Adrenal gland (tissue), 12 donors: Measurements from ENCODE around the gene PPP5C. TPM values are rescaled to one million over a fixed set of nuclear protein-coding genes. Genes with fewer than 3 reads are reported as not detected.

ENCODE experiments used
- DNase-seq, 7 donors: peaks; one replicate each; pipeline ENCODE4 v3.0.0-alpha.2; 2019 to 2020
- H3K27ac ChIP-seq, 5 donors: fragments of 200-600 bp; sonication (generic) in 4 of 5; 1 replicate in 3 of 5; 2 replicates in 2 of 5; pipeline versions ENCODE4 v1.5.1 to v1.8.0; 2016 to 2020; ENCODE audit warnings: mild to moderate bottlenecking in 1 of 5
- H3K27me3 ChIP-seq: fragments of 200-600 bp; 2 replicates; pipeline ENCODE4 v1.8.0; 2021
- H3K36me3 ChIP-seq, 2 donors: fragments of 200-600 bp; replicated peaks in 1 of 2; 1 replicate in 1 of 2; 2 replicates in 1 of 2; pipeline versions ENCODE4 v1.5.1 to v1.8.0; 2018 to 2022
- H3K4me1 ChIP-seq, 2 donors: fragments of 200-600 bp; replicated peaks in 1 of 2; 1 replicate in 1 of 2; 2 replicates in 1 of 2; pipeline versions ENCODE4 v1.5.1 to v1.8.0; 2018 to 2021
- H3K4me3 ChIP-seq, 4 donors: fragments of 200-600 bp; sonication (generic) in 3 of 4; one replicate each; pipeline ENCODE4 v1.5.1; 2016 to 2018
- H3K9me3 ChIP-seq, 3 donors: fragments of 200-600 bp; sonication (generic) in 1 of 3; replicated peaks in 1 of 3; 1 replicate in 2 of 3; 2 replicates in 1 of 3; pipeline versions ENCODE4 v1.5.1 to v1.8.0; 2016 to 2021
- CTCF ChIP-seq, 6 experiments: fragments of 450-650 bp in 4 of 6; fragments of 200-600 bp in 2 of 6; sonication (generic) in 1 of 6; IDR thresholded peaks; 1 replicate in 5 of 6; 2 replicates in 1 of 6; pipeline versions ENCODE4 v1.5.1 to v1.8.0; 2016 to 2021; ENCODE audit warnings: antibody characterized with exemption in 6 of 6, mild to moderate bottlenecking in 2 of 6, moderate library complexity in 1 of 6
- POLR2A ChIP-seq, 2 donors: fragments of 450-650 bp; IDR thresholded peaks; one replicate each; pipeline ENCODE4 v1.6.1; 2017; ENCODE audit warnings: antibody characterized with exemption in 2 of 2, mild to moderate bottlenecking in 2 of 2, moderate library complexity in 1 of 2
- WGBS, 4 donors: extraction: QIAGEN DNeasy Blood & Tissue Kit in 2 of 4; methylation state at CpG; one replicate each; pipeline versions ENCODE4 v1.1.5 to v1.1.7; 2013 to 2017; 5-methylcytosine and 5-hydroxymethylcytosine counted together
- intact Hi-C, 2 donors: fragments of 100-400 bp; cut with DNase I; formaldehyde crosslinking; loops; one replicate each; pipeline versions ENCODE4 v1.14.1 to v1.15.0; 2022 to 2023
- polyA plus RNA-seq, 3 donors: library from polyadenylated mRNA; stranded (reverse); fragments of 200-250 nt in 2 of 3; fragments of 350-450 nt in 1 of 3; fragmentation: Illumina TruSeq in 1 of 3; extraction: RNeasy Lipid Tissue Mini Kit (QIAGEN cat#74804) in 1 of 3; gene quantifications; one replicate each; pipeline ENCODE4 v1.2.3, GENCODE V29; 2013 to 2014
- total RNA-seq, 9 donors: library from RNA; depleted of rRNA in 4 of 9; stranded (reverse); fragments of >200 nt in 4 of 9; fragments of 120-200 nt in 1 of 9; fragmentation: NEBNext Ultra II Directional in 1 of 9; extraction: Animal tissue kit (Norgen Biotek cat#: 25700) in 1 of 9; gene quantifications; one replicate each; pipeline versions ENCODE4 v1.1.0 to v1.2.4, GENCODE V29; 2013 to 2023
- donor health status: healthy with polysubstance abuse.
- donor health status: Bipolar disorder and iron deficiency.
- donor health status: DM: yes; HTN: yes; CAD: no.
- donor health status: DM: no; HTN: no; CAD: no.
- donor health status: DM: no; HTN: no; CAD: no.
- donor health status: DM: yes; HTN: yes; CAD: no.

The PPP5C gene
- total and polyA plus RNA-seq, 12 donors: 42.3 to 135 (median 75.1) TPM

- TF ChIP-seq CTCF (IDR thresholded peaks at IDR 0.05) (no peak), POLR2A (IDR thresholded peaks at IDR 0.05) (no peak)
- intact Hi-C loops: no loop called here
- DNase-seq: peak in 2 of 7 donors; percentile 13 to 31
- Histone ChIP-seq H3K4me3 (no peak overlapping the region), H3K27ac (peak overlapping the region in 1 of 5 donors; percentile 55), H3K4me1 (peaks cover 0 to 23% of the 10 kb centered on the region in 2 donors), H3K9me3 (no peaks in the 10 kb centered on the region), H3K27me3 (no peaks in the 10 kb centered on the region), H3K36me3 (peaks cover 0 to 26% of the 10 kb centered on the region in 2 donors)
- 53 to 65% (median 60%) methylated on average over 7 of the region's 7 CpGs for WGBS, 4 donors
Measured at GRCh38 chr19:46357846-46358583, 11.1 kb downstream of the PPP5C start.

GRCh38 chr19:46361915-46362314 lies 15.0 kb downstream of the PPP5C start:
- intact Hi-C loops: no loop called here
- peaks cover 0 to 22% of the 10 kb centered on the region in 2 donors for H3K36me3 ChIP-seq
- WGBS, 4 donors: 57 to 70% (median 68%) methylated on average over 2 of the region's 2 CpGs

DNA sequence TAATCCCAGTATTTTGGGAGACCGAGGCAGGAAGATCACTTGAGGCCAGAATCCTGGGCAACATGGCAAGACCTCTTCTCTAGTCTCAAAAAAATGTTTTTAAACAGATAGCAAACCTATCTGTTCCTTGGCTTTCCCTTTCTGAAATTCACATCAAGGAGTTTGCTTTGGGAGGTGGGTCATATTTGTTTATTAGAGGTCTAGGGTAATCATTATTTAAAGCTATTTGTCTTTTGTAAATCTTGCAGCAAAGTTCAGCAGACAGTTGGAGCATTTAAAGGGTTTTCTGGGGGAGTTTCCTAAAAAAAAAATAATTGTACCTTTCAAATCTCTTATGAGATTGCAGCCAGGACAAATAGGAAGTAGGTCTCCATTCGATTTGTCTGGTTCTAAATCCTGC lies 17.5 kb downstream of the PPP5C start:
- TF ChIP-seq CTCF (IDR thresholded peaks at IDR 0.05) (no peak), POLR2A (IDR thresholded peaks at IDR 0.05) (no peak)
- WGBS, 4 donors: 89 to 97% (median 95%) methylated on average over 2 of the region's 2 CpGs
- intact Hi-C loops: no loop called here
- Histone ChIP-seq H3K27ac (no peak overlapping the region), H3K27me3 (no peaks in the 10 kb centered on the region), H3K9me3 (no peaks in the 10 kb centered on the region), H3K4me3 (no peak overlapping the region), H3K4me1 (no peaks in the 10 kb centered on the region), H3K36me3 (peaks cover 0 to 16% of the 10 kb centered on the region in 2 donors)
- peak in 1 of 7 donors; percentile 1 for DNase-seq

More at GRCh38 chr19:46361915-46362314, 15.0 kb downstream of the PPP5C start:
- no peak for DNase-seq
- Histone ChIP-seq H3K27me3 (no peaks in the 10 kb centered on the region), H3K4me1 (peaks cover 0 to 12% of the 10 kb centered on the region in 2 donors), H3K27ac (no peak overlapping the region), H3K4me3 (no peak overlapping the region), H3K9me3 (no peaks in the 10 kb centered on the region)
- TF ChIP-seq POLR2A (IDR thresholded peaks at IDR 0.05): no peak
- TF ChIP-seq CTCF (IDR thresholded peaks at IDR 0.05): no peak

DNA sequence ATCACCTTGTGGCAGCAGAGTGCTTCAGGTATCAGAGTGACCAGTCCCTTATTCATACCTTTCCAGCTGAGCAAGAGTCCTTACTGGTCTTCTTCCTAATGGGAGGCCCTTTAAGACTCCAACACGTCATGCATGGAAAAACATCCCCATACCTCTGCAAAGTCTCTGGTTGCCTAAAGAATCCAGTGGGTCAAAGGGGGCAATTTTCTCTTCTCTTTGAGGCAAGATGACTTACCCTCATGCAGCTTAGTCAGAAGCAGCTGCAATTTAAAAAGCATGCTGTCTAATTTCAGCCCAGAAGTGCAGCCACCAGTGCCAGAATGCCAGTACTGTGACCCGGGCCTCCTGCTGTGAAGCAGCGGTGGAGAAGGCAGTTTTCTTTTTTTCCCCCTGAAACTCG lies 18.7 kb downstream of the PPP5C start:
- intact Hi-C loops: no loop called here
- Histone ChIP-seq H3K9me3 (no peaks in the 10 kb centered on the region), H3K27ac (no peak overlapping the region), H3K4me3 (no peak overlapping the region), H3K36me3 (peaks cover 0 to 21% of the 10 kb centered on the region in 2 donors), H3K4me1 (no peaks in the 10 kb centered on the region), H3K27me3 (no peaks in the 10 kb centered on the region)
- TF ChIP-seq POLR2A (IDR thresholded peaks at IDR 0.05): no peak
- TF ChIP-seq CTCF (IDR thresholded peaks at IDR 0.05): no peak
- WGBS, 4 donors: 87 to 91% (median 89%) methylated on average over 4 of the region's 4 CpGs
- peak in 1 of 7 donors; percentile 9 for DNase-seq
